Measurements from ENCODE around the gene FPGS.

FPGS gene

GRCh38 chr9:127853312-127854183 lies 50.9 kb downstream of the FPGS start:
- peaks cover 37% of the 10 kb centered on the region for H3K4me1 ChIP-seq (ENCODE audit: control insufficient read depth, insufficient read depth, low read depth, low read length)
- no peak overlapping the region for H2AFZ ChIP-seq (ENCODE audit: low read depth, low read length)
- H2BK15ac ChIP-seq (ENCODE audit: low read depth, poor library complexity, severe bottlenecking): peak overlapping the region; percentile 50
- H2BK5ac ChIP-seq (ENCODE audit: low read depth, low read length, poor library complexity, severe bottlenecking): no peak overlapping the region
- H2BK120ac ChIP-seq (ENCODE audit: low read depth, low read length): peak overlapping the region; percentile 96
- H3K18ac ChIP-seq (ENCODE audit: low read depth in 1 of 2, low read length in 2 of 2): peak overlapping the region; percentile 97 to 99
- peaks cover 12% of the 10 kb centered on the region for H3K79me1 ChIP-seq (replicated peaks; ENCODE audit: low read length, poor library complexity, severe bottlenecking)
- peak overlapping the region; percentile 64 to 87 for H3K4me3 ChIP-seq (ENCODE audit: insufficient read depth in 1 of 2, low read depth in 1 of 2, low read length in 2 of 2)
- H2AK5ac ChIP-seq (ENCODE audit: low read length, severe bottlenecking): peak overlapping the region; percentile 80
- H3K9me3 ChIP-seq (ENCODE audit: control insufficient read depth, low read length): peaks cover 12% of the 10 kb centered on the region
- peak overlapping the region in 1 of 2 experiments; percentile 91 for H3K14ac ChIP-seq (ENCODE audit: low read length in 2 of 2)
- H3K27me3 ChIP-seq (ENCODE audit: control insufficient read depth in 1 of 2, insufficient read depth in 1 of 2, low read length in 2 of 2): no peaks in the 10 kb centered on the region
- peak overlapping the region; percentile 99 for H4K91ac ChIP-seq (ENCODE audit: low read length)
- H3K27ac ChIP-seq (ENCODE audit: low read length, poor library complexity, severe bottlenecking): peak overlapping the region; percentile 55
- H4K8ac ChIP-seq (ENCODE audit: low read length): peak overlapping the region; percentile 93
- peak overlapping the region; percentile 97 to 99 for H3K4ac ChIP-seq (ENCODE audit: low read depth in 1 of 2, low read length in 2 of 2)
- H3K9ac ChIP-seq (ENCODE audit: low read length): peak overlapping the region; percentile 90
- DNase-seq: peak; percentile 68
- peaks cover 17 to 41% of the 10 kb centered on the region in 2 experiments for H3K36me3 ChIP-seq (ENCODE audit: control insufficient read depth in 1 of 2, insufficient read depth in 2 of 2, low read depth in 1 of 2, low read length in 2 of 2)
- peak overlapping the region in 1 of 2 experiments; percentile 34 for H3K23ac ChIP-seq (ENCODE audit: low read length in 2 of 2)
- 52% methylated on average over 9 of the region's 13 CpGs for WGBS
- H2BK12ac ChIP-seq (ENCODE audit: low read length in 2 of 2): peak overlapping the region; percentile 53 to 91
- H3K4me2 ChIP-seq (ENCODE audit: low read length, poor library complexity, severe bottlenecking): peak overlapping the region; percentile 72

GRCh38 chr9:127854184-127854806 lies 51.6 kb downstream of the FPGS start, which contains the start of gene ENG:
Gene ENG, minus strand, starts transcription at chr9:127854658. Its CDS starts 303 bp downstream, at chr9:127854355.
- H3K4me1 ChIP-seq (ENCODE audit: control insufficient read depth, insufficient read depth, low read depth, low read length): peaks cover 37% of the 10 kb centered on the region

GRCh38 chr9:127854960-127855359 lies 52.3 kb downstream of the FPGS start:
- H3K36me3 ChIP-seq (ENCODE audit: control insufficient read depth in 1 of 2, insufficient read depth in 2 of 2, low read depth in 1 of 2, low read length in 2 of 2): peaks cover 7 to 26% of the 10 kb centered on the region in 2 experiments
- H3K79me1 ChIP-seq (replicated peaks; ENCODE audit: low read length, poor library complexity, severe bottlenecking): peaks cover 8% of the 10 kb centered on the region
- H3K4me2 ChIP-seq (ENCODE audit: low read length, poor library complexity, severe bottlenecking): no peak overlapping the region
- peak overlapping the region; percentile 96 for H2BK120ac ChIP-seq (ENCODE audit: low read depth, low read length)
- no peaks in the 10 kb centered on the region for H3K9me3 ChIP-seq (ENCODE audit: control insufficient read depth, low read length)
- H2AFZ ChIP-seq (ENCODE audit: low read depth, low read length): no peak overlapping the region
- WGBS: 88% methylated on average over 11 of the region's 11 CpGs
- no peak overlapping the region for H3K4me3 ChIP-seq (ENCODE audit: insufficient read depth in 1 of 2, low read depth in 1 of 2, low read length in 2 of 2)
- peak overlapping the region; percentile 54 for H3K9ac ChIP-seq (ENCODE audit: low read length)
- H3K4ac ChIP-seq (ENCODE audit: low read depth in 1 of 2, low read length in 2 of 2): peak overlapping the region; percentile 32 to 84
- no peak overlapping the region for H3K27ac ChIP-seq (ENCODE audit: low read length, poor library complexity, severe bottlenecking)
- H4K8ac ChIP-seq (ENCODE audit: low read length): peak overlapping the region; percentile 93
- H2BK5ac ChIP-seq (ENCODE audit: low read depth, low read length, poor library complexity, severe bottlenecking): no peak overlapping the region
- no peak for DNase-seq
- peaks cover 37% of the 10 kb centered on the region for H3K4me1 ChIP-seq (ENCODE audit: control insufficient read depth, insufficient read depth, low read depth, low read length)
- H3K14ac ChIP-seq (ENCODE audit: low read length in 2 of 2): no peak overlapping the region
- peak overlapping the region; percentile 97 for H4K91ac ChIP-seq (ENCODE audit: low read length)
- no peak overlapping the region for H3K23ac ChIP-seq (ENCODE audit: low read length in 2 of 2)
- H2BK15ac ChIP-seq (ENCODE audit: low read depth, poor library complexity, severe bottlenecking): peak overlapping the region; percentile 48
- peak overlapping the region; percentile 33 for H2AK5ac ChIP-seq (ENCODE audit: low read length, severe bottlenecking)
- peak overlapping the region; percentile 76 to 94 for H3K18ac ChIP-seq (ENCODE audit: low read depth in 1 of 2, low read length in 2 of 2)
- H2BK12ac ChIP-seq (ENCODE audit: low read length in 2 of 2): peak overlapping the region; percentile 80 to 96
- H3K27me3 ChIP-seq (ENCODE audit: control insufficient read depth in 1 of 2, insufficient read depth in 1 of 2, low read length in 2 of 2): no peaks in the 10 kb centered on the region

More at GRCh38 chr9:127854184-127854806, 51.6 kb downstream of the FPGS start, which contains the start of gene ENG:
- no peak within 1 kb of the TSS for H2AFZ ChIP-seq (ENCODE audit: low read depth, low read length)
- 48% methylated on average over 29 of the region's 37 CpGs for WGBS
- H3K4me3 ChIP-seq (ENCODE audit: insufficient read depth in 1 of 2, low read depth in 1 of 2, low read length in 2 of 2): peak within 1 kb of the TSS; percentile 64 to 87
- peak within 1 kb of the TSS; percentile 80 for H2AK5ac ChIP-seq (ENCODE audit: low read length, severe bottlenecking)
- DNase-seq: peak; percentile 64
- H3K27me3 ChIP-seq (ENCODE audit: control insufficient read depth in 1 of 2, insufficient read depth in 1 of 2, low read length in 2 of 2): no peaks in the 10 kb centered on the region
- peak within 1 kb of the TSS; percentile 90 for H3K9ac ChIP-seq (ENCODE audit: low read length)
- peak within 1 kb of the TSS; percentile 97 to 99 for H3K4ac ChIP-seq (ENCODE audit: low read depth in 1 of 2, low read length in 2 of 2)
- H3K23ac ChIP-seq (ENCODE audit: low read length in 2 of 2): peak within 1 kb of the TSS in 1 of 2 experiments; percentile 51
- peak within 1 kb of the TSS; percentile 67 for H3K27ac ChIP-seq (ENCODE audit: low read length, poor library complexity, severe bottlenecking)
- peak within 1 kb of the TSS in 1 of 2 experiments; percentile 91 for H3K14ac ChIP-seq (ENCODE audit: low read length in 2 of 2)
- peak within 1 kb of the TSS; percentile 93 for H4K8ac ChIP-seq (ENCODE audit: low read length)
- peak within 1 kb of the TSS; percentile 80 to 96 for H2BK12ac ChIP-seq (ENCODE audit: low read length in 2 of 2)
- H3K9me3 ChIP-seq (ENCODE audit: control insufficient read depth, low read length): peaks cover 4% of the 10 kb centered on the region
- H2BK15ac ChIP-seq (ENCODE audit: low read depth, poor library complexity, severe bottlenecking): peak within 1 kb of the TSS; percentile 48
- H3K18ac ChIP-seq (ENCODE audit: low read depth in 1 of 2, low read length in 2 of 2): peak within 1 kb of the TSS; percentile 97 to 99
- peak within 1 kb of the TSS; percentile 99 for H4K91ac ChIP-seq (ENCODE audit: low read length)
- peak within 1 kb of the TSS; percentile 72 for H3K4me2 ChIP-seq (ENCODE audit: low read length, poor library complexity, severe bottlenecking)
- no peak within 1 kb of the TSS for H2BK5ac ChIP-seq (ENCODE audit: low read depth, low read length, poor library complexity, severe bottlenecking)
- H2BK120ac ChIP-seq (ENCODE audit: low read depth, low read length): peak within 1 kb of the TSS; percentile 96
- peaks cover 9% of the 10 kb centered on the region for H3K79me1 ChIP-seq (replicated peaks; ENCODE audit: low read length, poor library complexity, severe bottlenecking)
- peaks cover 12 to 33% of the 10 kb centered on the region in 2 experiments for H3K36me3 ChIP-seq (ENCODE audit: control insufficient read depth in 1 of 2, insufficient read depth in 2 of 2, low read depth in 1 of 2, low read length in 2 of 2)

- Histone ChIP-seq H4K8ac (ENCODE audit: low read length) (no peak overlapping the region), H3K18ac (ENCODE audit: low read depth in 1 of 2, low read length in 2 of 2) (peak overlapping the region; percentile 52 to 67), H2BK5ac (ENCODE audit: low read depth, low read length, poor library complexity, severe bottlenecking) (no peak overlapping the region), H2BK12ac (ENCODE audit: low read length in 2 of 2) (peak overlapping the region; percentile 94 to 95), H2AK5ac (ENCODE audit: low read length, severe bottlenecking) (no peak overlapping the region), H3K23ac (ENCODE audit: low read length in 2 of 2) (no peak overlapping the region), H3K4me2 (ENCODE audit: low read length, poor library complexity, severe bottlenecking) (no peak overlapping the region), H3K4me3 (ENCODE audit: insufficient read depth in 1 of 2, low read depth in 1 of 2, low read length in 2 of 2) (no peak overlapping the region), H3K79me1 (replicated peaks; ENCODE audit: low read length, poor library complexity, severe bottlenecking) (peaks cover 4% of the 10 kb centered on the region), H3K36me3 (ENCODE audit: control insufficient read depth in 1 of 2, insufficient read depth in 2 of 2, low read depth in 1 of 2, low read length in 2 of 2) (peaks cover 1 to 21% of the 10 kb centered on the region in 2 experiments), H3K4ac (ENCODE audit: low read depth in 1 of 2, low read length in 2 of 2) (no peak overlapping the region), H3K14ac (ENCODE audit: low read length in 2 of 2) (no peak overlapping the region), H3K9ac (ENCODE audit: low read length) (no peak overlapping the region), H2BK120ac (ENCODE audit: low read depth, low read length) (no peak overlapping the region), H2BK15ac (ENCODE audit: low read depth, poor library complexity, severe bottlenecking) (peak overlapping the region; percentile 44), H3K27me3 (ENCODE audit: control insufficient read depth in 1 of 2, insufficient read depth in 1 of 2, low read length in 2 of 2) (no peaks in the 10 kb centered on the region), H3K4me1 (ENCODE audit: control insufficient read depth, insufficient read depth, low read depth, low read length) (peaks cover 37% of the 10 kb centered on the region), H3K27ac (ENCODE audit: low read length, poor library complexity, severe bottlenecking) (no peak overlapping the region), H3K9me3 (ENCODE audit: control insufficient read depth, low read length) (no peaks in the 10 kb centered on the region), H2AFZ (ENCODE audit: low read depth, low read length) (no peak overlapping the region), H4K91ac (ENCODE audit: low read length) (no peak overlapping the region)
- DNase-seq: no peak
- over 99% methylated on average over 5 of the region's 5 CpGs for WGBS
Observed at GRCh38 chr9:127855522-127855921, 52.8 kb downstream of the FPGS start.
